ENCODE measurements around the gene RCSD1. TPM values are rescaled to one million over a fixed set of nuclear protein-coding genes. Genes with fewer than 3 reads are reported as not detected.

Gene RCSD1
- total and polyA plus RNA-seq, 2 of the 4 experiments (the other 2 are of a cell fraction): 0.03 TPM; not detected in 1

DNA sequence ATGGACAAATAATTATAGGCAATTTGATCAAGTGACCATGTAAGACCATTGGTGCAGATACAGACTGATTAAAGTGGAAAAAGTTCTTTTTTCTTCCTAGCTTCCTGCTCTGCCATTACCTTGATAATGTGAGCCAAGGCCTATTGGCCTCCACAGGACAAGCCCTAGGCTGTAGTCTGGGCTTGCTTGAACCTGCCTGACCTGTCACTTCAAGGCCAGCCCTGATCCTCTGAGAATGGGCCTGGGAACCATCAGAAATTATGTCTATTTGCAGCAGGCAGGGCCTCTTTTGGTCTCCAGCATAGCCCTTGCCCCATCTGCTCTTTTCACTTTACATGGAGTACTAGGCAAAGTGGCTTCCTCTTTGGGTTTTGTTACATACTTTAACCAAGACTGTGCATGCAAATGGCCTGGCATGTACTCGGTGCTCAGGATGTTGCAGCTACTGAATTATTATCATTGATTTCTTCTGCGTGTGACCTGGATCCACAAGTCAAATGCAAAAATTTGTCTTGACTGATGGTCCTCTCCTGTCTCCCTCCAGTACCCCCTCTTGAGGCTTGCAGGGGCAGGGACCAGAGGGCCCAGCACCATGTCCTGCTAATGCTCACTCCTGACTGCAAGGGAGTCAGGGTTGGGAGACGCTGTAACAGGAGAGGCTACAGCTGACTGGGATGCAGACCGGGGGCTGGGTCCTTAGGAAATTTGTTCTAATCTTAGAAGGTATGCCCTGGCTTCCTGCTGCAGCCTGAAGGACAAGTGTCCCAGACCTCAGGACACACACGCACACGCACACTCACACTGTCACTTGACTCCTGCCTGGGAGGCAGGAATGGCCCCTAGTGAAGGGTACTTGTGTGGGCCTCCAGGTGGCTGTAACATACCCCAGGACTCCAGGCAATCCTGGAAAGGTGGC lies 39.4 kb downstream of the RCSD1 start:
- H4K91ac ChIP-seq (ENCODE audit: insufficient read depth, low read depth, low read length): no peak overlapping the region
- no peak overlapping the region for H2AFZ ChIP-seq (replicated peaks; ENCODE audit: low read length, poor library complexity)
- H3K14ac ChIP-seq (replicated peaks; ENCODE audit: low read depth, low read length): no peak overlapping the region; the same call in 1 of the 2 replicates
- H2BK5ac ChIP-seq (ENCODE audit: low read depth, low read length, poor library complexity, severe bottlenecking): no peak overlapping the region
- no peak overlapping the region for H4K8ac ChIP-seq (ENCODE audit: low read depth in 2 of 2, low read length in 2 of 2)
- H2AK9ac ChIP-seq (replicated peaks; ENCODE audit: low read depth, low read length, poor library complexity): no peak overlapping the region
- H3K36me3 ChIP-seq (ENCODE audit: control insufficient read depth, insufficient read depth, low read length): no peaks in the 10 kb centered on the region
- H3K18ac ChIP-seq (ENCODE audit: low read depth, low read length): no peak overlapping the region
- no peak overlapping the region for H3K4me3 ChIP-seq (ENCODE audit: insufficient read depth, low read depth, low read length)
- H3K9me1 ChIP-seq (ENCODE audit: insufficient read depth, low read length): no peaks in the 10 kb centered on the region
- H3K4ac ChIP-seq (ENCODE audit: low read depth, low read length): no peak overlapping the region
- no peak overlapping the region for H3K27ac ChIP-seq (ENCODE audit: insufficient read depth, low read length)
- H2BK20ac ChIP-seq (ENCODE audit: low read depth, low read length): no peak overlapping the region
- CTCF ChIA-PET: interaction anchor here (0.7 to 1.6 kb wide), 2 partner anchors 69 to 561 kb away, joined by 3 to 4 read pairs; no protein-coding TSS in a partner anchor
- H3K23ac ChIP-seq (ENCODE audit: low read depth, low read length): no peak overlapping the region
- H2AK5ac ChIP-seq (ENCODE audit: low read depth, low read length): no peak overlapping the region
- H3K9ac ChIP-seq (ENCODE audit: low read depth, low read length): no peak overlapping the region
- H3K56ac ChIP-seq (ENCODE audit: extremely low read depth, insufficient read depth, low read length): no peak overlapping the region
- 43% methylated on average over 3 of the region's 6 CpGs; no CpG with 5 or more reads in 1 of the 2 experiments for WGBS, 2 experiments (ENCODE audit: extremely low coverage in 2 of 2, insufficient read length in 1 of 2)
- POLR2A ChIA-PET (ENCODE audit: unreplicated experiment): interaction anchor here (0.6 kb wide), 1 partner anchor 9 kb away, joined by 3 read pairs; no protein-coding TSS in a partner anchor
- H3K4me1 ChIP-seq (ENCODE audit: control insufficient read depth, insufficient read depth, low read length): no peaks in the 10 kb centered on the region
- H2BK15ac ChIP-seq (ENCODE audit: low read depth, low read length): no peak overlapping the region
- peaks cover 13% of the 10 kb centered on the region for H3K27me3 ChIP-seq (ENCODE audit: control insufficient read depth, insufficient read depth, low read length)
- H3K4me2 ChIP-seq (ENCODE audit: low read depth, low read length): no peak overlapping the region
- H3K9me3 ChIP-seq (ENCODE audit: control insufficient read depth, insufficient read depth, low read length): no peaks in the 10 kb centered on the region
- intact Hi-C loops (cut with micrococcal nuclease) (no loop called here), in situ Hi-C loops (cut with MboI; ENCODE audit: low sequenced_read_pairs) (no loop called here), dilution Hi-C loops (cut with HindIII; ENCODE audit: low sequenced_read_pairs, unreplicated experiment) (no loop called here)
- no TSS peak for BruUV-seq (replicated peaks)
- no peak overlapping the region for H4K5ac ChIP-seq (ENCODE audit: low read depth, low read length)
- no peak overlapping the region for H2BK120ac ChIP-seq (ENCODE audit: low read depth, low read length)
- H4K20me1 ChIP-seq (ENCODE audit: insufficient read depth, low read length): no peaks in the 10 kb centered on the region
- no peak for DNase-seq
- H3K79me1 ChIP-seq (ENCODE audit: low read depth in 1 of 2, low read length in 2 of 2): no peaks in the 10 kb centered on the region
- no peak for ATAC-seq (ENCODE audit: low read depth)
- no peak for TF ChIP-seq POLR2A (IDR thresholded peaks at IDR 0.05; ENCODE audit: low read depth, low read length)
- no peak for TF ChIP-seq MAZ (IDR thresholded peaks at IDR 0.05; ENCODE audit: borderline replicate concordance, low read depth, low read length)
- TF ChIP-seq MXI1 (IDR thresholded peaks at IDR 0.05; ENCODE audit: borderline replicate concordance, low read depth, low read length): no peak
- no peak for TF ChIP-seq RAD21 (IDR thresholded peaks at IDR 0.05; ENCODE audit: low read length)
- no peak for TF ChIP-seq SMC3 (IDR thresholded peaks at IDR 0.05; ENCODE audit: low read depth, low read length)
- TF ChIP-seq NFE2L2 (IDR thresholded peaks at IDR 0.05; ENCODE audit: low read depth, low read length): no peak
- no peak for TF ChIP-seq RCOR1 (IDR thresholded peaks at IDR 0.05; ENCODE audit: insufficient replicate concordance, low read length)
- TF ChIP-seq CHD1 (IDR thresholded peaks at IDR 0.05; ENCODE audit: low read depth, low read length): no peak
- no peak for TF ChIP-seq RFX5 (IDR thresholded peaks at IDR 0.05; ENCODE audit: low read depth, low read length)
- TF ChIP-seq BHLHE40 (IDR thresholded peaks at IDR 0.05; ENCODE audit: low read depth, low read length): no peak
- no peak for TF ChIP-seq FOS (IDR thresholded peaks at IDR 0.05; ENCODE audit: low read depth, low read length)
- TF ChIP-seq, protein P1, sequence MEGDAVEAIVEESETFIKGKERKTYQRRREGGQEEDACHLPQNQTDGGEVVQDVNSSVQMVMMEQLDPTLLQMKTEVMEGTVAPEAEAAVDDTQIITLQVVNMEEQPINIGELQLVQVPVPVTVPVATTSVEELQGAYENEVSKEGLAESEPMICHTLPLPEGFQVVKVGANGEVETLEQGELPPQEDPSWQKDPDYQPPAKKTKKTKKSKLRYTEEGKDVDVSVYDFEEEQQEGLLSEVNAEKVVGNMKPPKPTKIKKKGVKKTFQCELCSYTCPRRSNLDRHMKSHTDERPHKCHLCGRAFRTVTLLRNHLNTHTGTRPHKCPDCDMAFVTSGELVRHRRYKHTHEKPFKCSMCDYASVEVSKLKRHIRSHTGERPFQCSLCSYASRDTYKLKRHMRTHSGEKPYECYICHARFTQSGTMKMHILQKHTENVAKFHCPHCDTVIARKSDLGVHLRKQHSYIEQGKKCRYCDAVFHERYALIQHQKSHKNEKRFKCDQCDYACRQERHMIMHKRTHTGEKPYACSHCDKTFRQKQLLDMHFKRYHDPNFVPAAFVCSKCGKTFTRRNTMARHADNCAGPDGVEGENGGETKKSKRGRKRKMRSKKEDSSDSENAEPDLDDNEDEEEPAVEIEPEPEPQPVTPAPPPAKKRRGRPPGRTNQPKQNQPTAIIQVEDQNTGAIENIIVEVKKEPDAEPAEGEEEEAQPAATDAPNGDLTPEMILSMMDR (conservative IDR thresholded peaks at IDR 0.05; ENCODE audit: low read depth, low read length): no peak
- no peak for TF ChIP-seq MAFK (IDR thresholded peaks at IDR 0.05; ENCODE audit: low read depth, low read length)
- TF ChIP-seq, protein P2, sequence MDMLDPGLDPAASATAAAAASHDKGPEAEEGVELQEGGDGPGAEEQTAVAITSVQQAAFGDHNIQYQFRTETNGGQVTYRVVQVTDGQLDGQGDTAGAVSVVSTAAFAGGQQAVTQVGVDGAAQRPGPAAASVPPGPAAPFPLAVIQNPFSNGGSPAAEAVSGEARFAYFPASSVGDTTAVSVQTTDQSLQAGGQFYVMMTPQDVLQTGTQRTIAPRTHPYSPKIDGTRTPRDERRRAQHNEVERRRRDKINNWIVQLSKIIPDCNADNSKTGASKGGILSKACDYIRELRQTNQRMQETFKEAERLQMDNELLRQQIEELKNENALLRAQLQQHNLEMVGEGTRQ (IDR thresholded peaks at IDR 0.05; ENCODE audit: low read depth, low read length): no peak
- no peak for TF ChIP-seq CEBPB (IDR thresholded peaks at IDR 0.05; ENCODE audit: low read depth, low read length)

Measured in IMR-90 (cell line).